BE2C (cell line): ENCODE measurements around the gene RERGL.
"Not testable (repeated sequence)": the region's sequence is repeated elsewhere in the genome, so short reads cannot be mapped to it uniquely, and the experiment has no call there.

ENCODE experiments used
- DNase-seq: peaks from one replicate; pipeline ENCODE4 v3.0.0-alpha.2; 2020
- H3K27me3 ChIP-seq: fragments of 250-450 bp; sonication (Bioruptor Pico); 2 replicates; pipeline ENCODE4 v1.5.1; 2020; ENCODE audit warnings: mild to moderate bottlenecking
- H3K36me3 ChIP-seq: fragments of 250-450 bp; sonication (Bioruptor Pico); 2 replicates; pipeline ENCODE4 v1.5.1; 2020; ENCODE audit warnings: mild to moderate bottlenecking
- H3K4me1 ChIP-seq: fragments of 250-450 bp; sonication (Bioruptor Pico); 2 replicates; pipeline ENCODE4 v1.5.1; 2020
- H3K4me3 ChIP-seq: 2 replicates; pipeline ENCODE4 v1.5.1; 2011; ENCODE audit warnings: low read depth, low read length
- H3K9me3 ChIP-seq: fragments of 250-450 bp; sonication (Bioruptor Pico); 2 replicates; pipeline ENCODE4 v1.5.1; 2020
- CTCF ChIP-seq: IDR thresholded peaks from 2 replicates; pipeline ENCODE4 v1.5.1; 2012; ENCODE audit warnings: mild to moderate bottlenecking, low read depth, low read length

The RERGL gene

GRCh38 chr12:18054925-18055619, 34.9 kb downstream of the RERGL start:
- DNase-seq = no peak
- no peaks in the 10 kb centered on the region for H3K4me1 ChIP-seq
- TF ChIP-seq CTCF = no peak
- no peak overlapping the region for H3K4me3 ChIP-seq
- no peaks in the 10 kb centered on the region for H3K27me3 ChIP-seq
- no peaks in the 10 kb centered on the region for H3K36me3 ChIP-seq
- H3K9me3 ChIP-seq = no peaks in the 10 kb centered on the region

- Histone ChIP-seq H3K36me3 (no peaks in the 10 kb centered on the region), H3K9me3 (no peaks in the 10 kb centered on the region), H3K4me1 (no peaks in the 10 kb centered on the region), H3K4me3 (no peak overlapping the region), H3K27me3 (no peaks in the 10 kb centered on the region)
- DNase-seq = no peak
- TF ChIP-seq CTCF = no peak
Observed at GRCh38 chr12:18045446-18045992, 44.5 kb downstream of the RERGL start.

GRCh38 chr12:18040060-18040742, 49.8 kb downstream of the RERGL start:
- H3K36me3 ChIP-seq, DNase-seq, H3K4me3 ChIP-seq, H3K27me3 ChIP-seq, H3K4me1 ChIP-seq, H3K9me3 ChIP-seq: not testable (repeated sequence)
